A673 (cell line): ENCODE measurements around the gene CNFN.

ENCODE experiments used
- EZH2 ChIP-seq: fragments of 200-600 bp; sonication (generic); IDR thresholded peaks from 2 replicates; pipeline ENCODE4 v1.6.1; 2017; ENCODE audit warnings: borderline replicate concordance, low read depth, mild to moderate bottlenecking, mixed read lengths, antibody characterized with exemption, low read length; ENCODE audit not compliant: poor library complexity, severe bottlenecking
- TF ChIP-seq, protein P1 (sequence below): fragments of 300-800, 200-600 bp; sonication (generic); conservative IDR thresholded peaks from 2 replicates; pipeline ENCODE4 v1.5.1; 2017; ENCODE audit warnings: low read depth, mild to moderate bottlenecking, antibody characterized with exemption, low read length, moderate library complexity, mixed read lengths

- no peak for TF ChIP-seq EZH2
- TF ChIP-seq, protein P1, sequence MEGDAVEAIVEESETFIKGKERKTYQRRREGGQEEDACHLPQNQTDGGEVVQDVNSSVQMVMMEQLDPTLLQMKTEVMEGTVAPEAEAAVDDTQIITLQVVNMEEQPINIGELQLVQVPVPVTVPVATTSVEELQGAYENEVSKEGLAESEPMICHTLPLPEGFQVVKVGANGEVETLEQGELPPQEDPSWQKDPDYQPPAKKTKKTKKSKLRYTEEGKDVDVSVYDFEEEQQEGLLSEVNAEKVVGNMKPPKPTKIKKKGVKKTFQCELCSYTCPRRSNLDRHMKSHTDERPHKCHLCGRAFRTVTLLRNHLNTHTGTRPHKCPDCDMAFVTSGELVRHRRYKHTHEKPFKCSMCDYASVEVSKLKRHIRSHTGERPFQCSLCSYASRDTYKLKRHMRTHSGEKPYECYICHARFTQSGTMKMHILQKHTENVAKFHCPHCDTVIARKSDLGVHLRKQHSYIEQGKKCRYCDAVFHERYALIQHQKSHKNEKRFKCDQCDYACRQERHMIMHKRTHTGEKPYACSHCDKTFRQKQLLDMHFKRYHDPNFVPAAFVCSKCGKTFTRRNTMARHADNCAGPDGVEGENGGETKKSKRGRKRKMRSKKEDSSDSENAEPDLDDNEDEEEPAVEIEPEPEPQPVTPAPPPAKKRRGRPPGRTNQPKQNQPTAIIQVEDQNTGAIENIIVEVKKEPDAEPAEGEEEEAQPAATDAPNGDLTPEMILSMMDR: peak; percentile 64
Measured at GRCh38 chr19:42433503-42434260, 43.6 kb upstream of the CNFN start.
